GM19372 (cell line): ENCODE data around the gene ZC3H8.
"Not testable (repeated sequence)": the region's sequence is repeated elsewhere in the genome, so short reads cannot be mapped to it uniquely, and the experiment has no call there.

Experiments
- ATAC-seq: cut with Tn5 transposase; IDR thresholded peaks from one replicate; pipeline ENCODE4 v1.9.1; 2021; ENCODE audit warnings: mild to moderate bottlenecking, low read depth, moderate library complexity; ENCODE audit not compliant: unreplicated experiment

The ZC3H8 gene

GRCh38 chr2:112254466-112255240, at the start of gene ZC3H8:
ZC3H8 (minus strand) TSS chr2:112255042; CDS start chr2:112254981, 61 bp downstream.
- ATAC-seq = peak; percentile 89

GRCh38 chr2:112304298-112304941, 49.6 kb upstream of the ZC3H8 start:
- no peak for ATAC-seq

- no peak for ATAC-seq
Measured at GRCh38 chr2:112301973-112302372, 47.1 kb upstream of the ZC3H8 start.

GRCh38 chr2:112301171-112301584, 46.3 kb upstream of the ZC3H8 start:
- ATAC-seq = no peak

DNA sequence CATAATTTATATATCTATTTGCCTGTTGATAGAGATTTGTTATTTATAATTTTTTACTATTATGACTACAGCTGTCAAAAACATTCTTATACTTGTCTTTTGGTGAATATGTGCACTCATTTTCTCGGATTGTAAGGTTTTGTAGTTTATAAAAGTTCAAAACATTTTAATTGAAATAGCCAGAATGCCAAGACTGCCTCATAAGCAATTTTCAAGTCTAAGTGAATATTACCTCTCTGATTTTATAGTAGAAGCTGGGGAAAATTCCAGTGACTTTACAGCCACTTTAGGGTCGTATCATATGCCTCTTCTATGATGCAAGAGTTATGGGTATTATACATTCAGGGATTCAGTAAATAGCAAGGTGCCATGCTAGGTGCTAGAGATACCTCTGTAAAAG, 41.6 kb upstream of the ZC3H8 start:
- no peak for ATAC-seq

- ATAC-seq = no peak
Measured at GRCh38 chr2:112295407-112296078, 40.7 kb upstream of the ZC3H8 start.

- ATAC-seq = no peak
Measured at GRCh38 chr2:112293636-112294401, 39.0 kb upstream of the ZC3H8 start.

DNA sequence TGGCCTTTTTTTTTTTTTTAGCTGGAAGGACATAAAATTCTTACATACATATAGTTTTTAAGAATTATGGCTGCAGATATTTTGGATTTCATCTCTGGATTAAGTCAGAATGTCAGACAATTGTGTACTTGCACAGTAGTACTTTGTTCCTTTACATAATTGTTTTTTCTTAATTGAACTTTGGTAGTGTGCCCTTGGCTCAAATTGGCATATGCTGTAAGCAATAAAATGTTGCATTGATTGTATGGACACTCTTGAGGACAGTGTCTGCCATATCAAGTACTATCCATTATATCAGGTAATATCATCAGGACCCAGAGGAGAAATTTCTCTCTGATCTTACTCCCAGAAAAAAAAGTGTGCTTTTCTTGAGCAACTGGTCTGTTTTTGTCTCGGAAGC, 35.8 kb upstream of the ZC3H8 start:
- no peak for ATAC-seq

DNA sequence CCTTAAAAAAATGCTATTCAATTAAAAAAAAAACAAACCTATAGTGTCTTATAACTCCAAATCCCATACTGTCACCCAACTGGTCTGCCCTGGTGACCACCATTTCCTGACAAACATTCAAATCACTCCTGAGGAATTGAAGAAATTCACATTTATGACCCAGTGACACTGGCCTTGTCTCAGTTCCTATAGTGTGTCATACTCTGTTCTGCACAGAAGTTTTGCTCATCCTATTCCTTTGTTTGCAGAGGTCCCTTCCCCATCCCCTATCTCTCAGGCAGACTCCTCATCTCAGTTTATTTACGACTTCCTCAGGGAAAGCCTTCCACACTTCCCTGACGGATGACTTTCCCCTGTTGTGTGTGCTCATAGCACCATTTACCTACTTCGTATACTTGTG, 35.2 kb upstream of the ZC3H8 start:
- no peak for ATAC-seq

GRCh38 chr2:112283535-112283934, 28.7 kb upstream of the ZC3H8 start:
- not testable (repeated sequence) for ATAC-seq

- not testable (repeated sequence) for ATAC-seq
Measured at GRCh38 chr2:112282066-112282465, 27.2 kb upstream of the ZC3H8 start.

GRCh38 chr2:112277596-112278220, 22.9 kb upstream of the ZC3H8 start:
- no peak for ATAC-seq

GRCh38 chr2:112276954-112277353, 22.1 kb upstream of the ZC3H8 start:
- no peak for ATAC-seq

DNA sequence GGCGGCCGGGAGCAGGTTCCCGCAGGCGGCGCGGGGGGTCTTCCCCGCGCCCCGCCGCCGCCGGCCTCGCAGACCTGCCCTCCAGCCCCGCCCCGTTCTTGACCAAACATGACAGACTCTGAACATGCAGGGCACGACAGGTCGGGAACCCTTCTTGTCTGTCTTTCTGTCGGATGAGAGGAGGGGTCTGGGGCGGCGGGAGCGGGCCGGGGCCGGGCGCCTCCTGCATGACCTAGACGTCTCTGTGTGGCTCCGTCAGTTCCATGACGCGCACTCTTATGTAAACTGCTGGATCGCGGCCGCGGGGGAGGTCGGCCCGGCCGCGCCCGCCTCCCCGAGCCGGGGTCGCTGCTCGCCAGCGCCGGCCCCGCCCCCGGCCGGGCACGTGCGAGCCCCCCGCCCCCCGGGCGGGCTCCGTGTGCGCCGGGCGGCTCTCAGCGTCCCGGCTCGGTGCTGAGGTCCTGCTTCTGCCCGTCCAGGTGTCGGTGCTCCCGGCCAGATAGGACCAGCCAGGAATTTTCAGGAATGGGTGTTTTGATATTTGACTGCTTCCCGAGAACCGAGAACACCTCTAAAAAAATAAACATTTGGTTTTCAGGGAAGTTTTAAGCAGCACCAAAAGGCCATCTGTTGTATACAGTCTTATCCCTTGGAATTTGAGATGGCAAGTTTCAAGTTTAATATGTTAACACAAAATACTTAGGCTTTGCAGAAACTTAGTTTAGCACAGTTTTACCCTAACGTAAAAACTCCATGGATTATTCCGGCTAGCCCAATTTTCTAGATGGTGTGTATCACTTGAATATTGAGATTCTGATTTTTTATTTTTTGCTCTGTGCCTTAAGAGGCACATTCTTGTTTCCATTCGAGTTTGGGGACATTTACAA, 21.3 kb upstream of the ZC3H8 start:
- ATAC-seq = peak; percentile 50

- peak; percentile 94 for ATAC-seq
Measured at GRCh38 chr2:112275311-112275886, 20.6 kb upstream of the ZC3H8 start, which contains the start of gene ZC3H6. ZC3H6 (plus strand) TSS chr2:112275597; CDS start chr2:112275995, 398 bp downstream.

- ATAC-seq = no peak
Measured at GRCh38 chr2:112273349-112273748, 18.5 kb upstream of the ZC3H8 start.

- no peak for ATAC-seq
Measured at GRCh38 chr2:112272669-112273068, 17.8 kb upstream of the ZC3H8 start.

DNA sequence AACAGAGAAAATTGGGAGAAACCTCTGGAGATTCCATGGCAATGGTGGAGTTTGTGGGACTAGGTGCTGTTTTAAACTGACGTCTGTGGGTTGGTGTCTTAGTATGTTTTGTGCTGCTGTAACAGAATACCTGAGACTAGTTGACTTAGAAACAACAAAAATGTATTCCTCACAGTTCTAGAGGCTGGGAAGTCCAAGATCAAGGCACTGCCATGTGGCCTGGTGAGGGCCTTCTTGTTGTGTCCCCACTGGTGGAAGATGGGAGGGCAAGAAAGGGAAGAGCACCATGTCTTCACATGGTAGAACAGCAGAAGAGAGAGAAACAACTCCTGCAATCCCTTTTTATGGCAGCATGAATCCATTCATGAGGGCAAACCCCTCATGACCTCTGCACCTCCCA, 13.7 kb upstream of the ZC3H8 start:
- no peak for ATAC-seq

- no peak for ATAC-seq
Measured at GRCh38 chr2:112262876-112263275, 8.0 kb upstream of the ZC3H8 start.
